Endothelial cell of umbilical vein (primary cell): ENCODE measurements around the gene GNAO1. TPM values are rescaled to one million over a fixed set of nuclear protein-coding genes. Genes with fewer than 3 reads are reported as not detected.
A peak's percentile ranks its signal among the peaks of the same experiment; 100 is the strongest.

Experiments
- BruUV-seq: library from RNA; stranded (reverse); fragments of 400-500 nt; replicated peaks from 2 replicates; lab custom pipeline; 2021; lab: Mats Ljungman, UMichigan
- CTCF ChIA-PET: fragments of 300-600, 350-600 bp; sonication (Branson Sonifier 250); formaldehyde crosslinking; loops from one replicate; lab custom pipeline; 2021; ENCODE audit warnings: antibody characterized with exemption, inconsistent platforms; lab: Charles Lee
- POLR2A ChIA-PET: fragments of 300-600, 350-600 bp; sonication (Branson Sonifier 250); formaldehyde crosslinking; loops from one replicate; lab custom pipeline; 2021; ENCODE audit warnings: antibody characterized with exemption, inconsistent platforms; lab: Charles Lee
- DNase-seq: peaks from one replicate; pipeline ENCODE4 v3.0.0-alpha.2; 2011; ENCODE audit warnings: low read depth, low spot score
- FAIRE-seq: peaks from 2 replicates; lab custom pipeline; 2011; peaks lifted over from hg19 to GRCh38; lab: Jason Lieb, UNC
- H2AFZ ChIP-seq: 2 replicates; pipeline ENCODE4 v1.6.0; 2012; ENCODE audit warnings: low read depth, low read length, control low read depth, inconsistent platforms
- H3K27ac ChIP-seq: 2 replicates; pipeline ENCODE4 v1.5.1; 2011; ENCODE audit warnings: low read depth, mild to moderate bottlenecking, control low read depth, low read length, moderate library complexity; ENCODE audit not compliant: insufficient read depth
- H3K27me3 ChIP-seq, 2 experiments: 2 replicates each; pipeline versions ENCODE4 v1.6.0 to v1.6.1; 2011; ENCODE audit warnings: low read length in 2 of 2, mixed read lengths in 1 of 2; ENCODE audit not compliant: control insufficient read depth in 2 of 2, insufficient read depth in 2 of 2
- H3K36me3 ChIP-seq, 2 experiments: 2 replicates in 1 of 2; 3 replicates in 1 of 2; pipeline ENCODE4 v1.5.1; 2011; ENCODE audit warnings: low read length in 2 of 2, mild to moderate bottlenecking in 1 of 2, moderate library complexity in 1 of 2; ENCODE audit not compliant: control insufficient read depth in 2 of 2, insufficient read depth in 2 of 2; ENCODE audit errors: extremely low read depth in 1 of 2
- H3K4me1 ChIP-seq: 3 replicates; pipeline ENCODE4 v1.5.1; 2011; ENCODE audit warnings: mild to moderate bottlenecking, low read length; ENCODE audit not compliant: control insufficient read depth, insufficient read depth; ENCODE audit errors: extremely low read depth
- H3K4me2 ChIP-seq: 2 replicates; pipeline ENCODE4 v1.6.1; 2011; ENCODE audit warnings: low read length, control low read depth, mixed read lengths; ENCODE audit not compliant: insufficient read depth
- H3K4me3 ChIP-seq, 3 experiments: fragments of 200-600 bp in 1 of 3; sonication (generic), shearing (Covaris generic) in 1 of 3; replicated peaks in 1 of 3; 2 replicates each; pipeline ENCODE4 v1.5.1; 2011 to 2016; ENCODE audit warnings: control low read depth in 3 of 3, low read length in 3 of 3, mild to moderate bottlenecking in 2 of 3, inconsistent platforms in 1 of 3, low read depth in 1 of 3, moderate library complexity in 1 of 3; ENCODE audit not compliant: insufficient read depth in 1 of 3
- H3K79me2 ChIP-seq: 2 replicates; pipeline ENCODE4 v1.6.0; 2012; ENCODE audit warnings: low read length, inconsistent platforms; ENCODE audit not compliant: control insufficient read depth, insufficient read depth
- H3K9ac ChIP-seq: replicated peaks from 2 replicates; pipeline ENCODE3; 2011; ENCODE audit warnings: low read length, control low read depth; ENCODE audit not compliant: insufficient read depth; ENCODE audit errors: extremely low read depth
- H3K9me1 ChIP-seq: replicated peaks from 3 replicates; pipeline ENCODE4 v1.6.0; 2011; ENCODE audit warnings: mild to moderate bottlenecking, low read length; ENCODE audit not compliant: control insufficient read depth, insufficient read depth; ENCODE audit errors: extremely low read depth
- H3K9me3 ChIP-seq: replicated peaks from 2 replicates; pipeline ENCODE4 v1.5.1; 2012; ENCODE audit warnings: low read length, inconsistent platforms; ENCODE audit not compliant: control insufficient read depth, insufficient read depth
- H4K20me1 ChIP-seq: replicated peaks from 2 replicates; pipeline ENCODE3; 2011; ENCODE audit warnings: mild to moderate bottlenecking, low read length; ENCODE audit not compliant: control insufficient read depth, insufficient read depth; ENCODE audit errors: extremely low read depth
- CTCF ChIP-seq, 2 donors: IDR thresholded peaks; 1 replicate in 1 of 2; 2 replicates in 1 of 2; pipeline ENCODE4 v1.5.1; 2011; ENCODE audit warnings: low read length in 2 of 2, mild to moderate bottlenecking in 2 of 2, moderate library complexity in 2 of 2, control low read depth in 1 of 2, inconsistent platforms in 1 of 2, low read depth in 1 of 2; ENCODE audit not compliant: insufficient read depth in 1 of 2; ENCODE audit errors: extremely low read depth in 1 of 2
- EZH2 ChIP-seq: IDR thresholded peaks from 2 replicates; pipeline ENCODE4 v1.6.1; 2012; ENCODE audit warnings: borderline replicate concordance, low read depth, mild to moderate bottlenecking, moderate library complexity, low read length, inconsistent platforms; ENCODE audit not compliant: severe bottlenecking
- FOS ChIP-seq: IDR thresholded peaks from 2 replicates; pipeline ENCODE4 v1.6.1; 2011; ENCODE audit warnings: mild to moderate bottlenecking, low read length, moderate library complexity, borderline replicate concordance; ENCODE audit not compliant: insufficient read depth
- GATA2 ChIP-seq: IDR thresholded peaks from 2 replicates; pipeline ENCODE4 v1.7.0; 2011; ENCODE audit warnings: low read depth, mild to moderate bottlenecking, moderate library complexity, mixed read lengths, low read length; ENCODE audit not compliant: insufficient read length, insufficient read depth
- JUN ChIP-seq: IDR thresholded peaks from 2 replicates; pipeline ENCODE4 v1.6.1; 2011; ENCODE audit warnings: borderline replicate concordance, low read depth; ENCODE audit not compliant: insufficient read length, insufficient read depth
- MAX ChIP-seq: IDR thresholded peaks from 2 replicates; pipeline ENCODE4 v1.6.1; 2011; ENCODE audit not compliant: insufficient read depth, insufficient read length
- MYC ChIP-seq: IDR thresholded peaks from one replicate; pipeline ENCODE4 v1.6.1; 2011; ENCODE audit warnings: mild to moderate bottlenecking, low read depth, low read length
- POLR2AphosphoS5 ChIP-seq: IDR thresholded peaks from 2 replicates; pipeline ENCODE4 v1.6.1; 2012; ENCODE audit warnings: low read depth, mild to moderate bottlenecking, control low read depth, low read length, moderate library complexity; ENCODE audit not compliant: insufficient read depth
- dilution Hi-C: fragments of 300-500 bp; cut with MboI; formaldehyde crosslinking; loops from one replicate; pipeline ENCODE4 v1.15.0; 2019; ENCODE audit warnings: low sequenced_read_pairs; ENCODE audit not compliant: extremely low pct_ligation_motif_present
- intact Hi-C: fragments of 100-400 bp; cut with micrococcal nuclease; formaldehyde crosslinking; loops from one replicate; pipeline ENCODE4 v1.10.0; 2022
- polyA plus RNA-seq, 4 experiments: library from polyadenylated mRNA; depleted of rRNA in 3 of 4; stranded (reverse) in 3 of 4; unstranded in 1 of 4; fragments of >200 nt; gene quantifications; 2 replicates each; pipeline versions ENCODE4 v1.2.1 to v1.2.3, GENCODE V29; 2011 to 2012; ENCODE audit warnings: missing spikeins in 1 of 4
- total RNA-seq: library from RNA; stranded (reverse); gene quantifications from 2 replicates; pipeline ENCODE4 v1.2.3, GENCODE V29; 2021

GNAO1 gene
- total and polyA plus RNA-seq, 2 donors (not counting 3 experiments of a cell fraction or from before 2014, with no cell fraction given) = not detected

GRCh38 chr16:56317998-56318826 lies 126.9 kb downstream of the GNAO1 start:
- peaks cover 4 to 6% of the 10 kb centered on the region in 2 experiments for H3K27me3 ChIP-seq
- no peaks in the 10 kb centered on the region for H4K20me1 ChIP-seq
- peak overlapping the region; percentile 90 for H2AFZ ChIP-seq
- peak overlapping the region; percentile 59 for H3K4me2 ChIP-seq
- no peaks in the 10 kb centered on the region for H3K9me1 ChIP-seq
- FAIRE-seq (peak; percentile 89), DNase-seq (peak; percentile 71)
- H3K9ac ChIP-seq = no peak overlapping the region
- ChIA-PET CTCF (interaction anchor here (0.6 to 6.6 kb wide), 30 partner anchors 8 to 853 kb away, joined by 3 to 166 read pairs (median 4); no protein-coding TSS in a partner anchor), POLR2A (no interaction called here)
- no peaks in the 10 kb centered on the region for H3K79me2 ChIP-seq
- H3K4me1 ChIP-seq = no peaks in the 10 kb centered on the region
- BruUV-seq = no TSS peak
- intact Hi-C loops = loop anchor here (1.0 to 10.0 kb wide), 6 partner anchors 39 to 853 kb away; partner anchors contain the start of gene GNAO1
- dilution Hi-C loops = no loop called here
- peak overlapping the region in 1 of 3 experiments; percentile 10 for H3K4me3 ChIP-seq
- H3K9me3 ChIP-seq = no peaks in the 10 kb centered on the region
- no peak overlapping the region for H3K27ac ChIP-seq
- H3K36me3 ChIP-seq = no peaks in the 10 kb centered on the region
- TF ChIP-seq EZH2 (no peak), POLR2AphosphoS5 (no peak), FOS (no peak), CTCF (IDR thresholded peaks at IDR 0.05; ENCODE audit: extremely low read depth in 1 of 2, insufficient read depth in 1 of 2, low read depth in 1 of 2, low read length in 2 of 2) (peak; percentile 89 to 94), GATA2 (no peak), JUN (no peak), MYC (no peak), MAX (no peak)
